KMS-11 (cell line): Measurements from ENCODE around the gene TIAM1.

ENCODE experiments used
- H2AFZ ChIP-seq: fragments of 200-600 bp; sonication (generic); 2 replicates; pipeline ENCODE4 v1.6.1; 2016; ENCODE audit warnings: antibody characterized with exemption, mixed run types, low read depth
- H3K27ac ChIP-seq: fragments of 200-600 bp; sonication (generic); 2 replicates; pipeline ENCODE4 v1.6.1; 2016; ENCODE audit warnings: mild to moderate bottlenecking, mixed run types
- H3K27me3 ChIP-seq: fragments of 200-600 bp; sonication (generic); 2 replicates; pipeline ENCODE4 v1.6.1; 2017; ENCODE audit warnings: mild to moderate bottlenecking, low read depth, mixed run types, moderate library complexity; ENCODE audit not compliant: insufficient read depth
- H3K36me3 ChIP-seq: fragments of 200-600 bp; sonication (generic); 2 replicates; pipeline ENCODE4 v1.6.1; 2017; ENCODE audit warnings: mild to moderate bottlenecking, mixed run types; ENCODE audit not compliant: insufficient read depth
- H3K4me1 ChIP-seq: fragments of 200-600 bp; sonication (generic); 2 replicates; pipeline ENCODE4 v1.6.1; 2016; ENCODE audit warnings: mild to moderate bottlenecking, low read depth, mixed run types; ENCODE audit not compliant: poor library complexity, severe bottlenecking
- H3K4me2 ChIP-seq: fragments of 200-600 bp; sonication (generic); 2 replicates; pipeline ENCODE4 v1.7.0; 2016; ENCODE audit warnings: mild to moderate bottlenecking, mixed run types
- H3K4me3 ChIP-seq: fragments of 200-600 bp; sonication (generic); IDR thresholded peaks from 2 replicates; pipeline ENCODE4 v1.6.1; 2017; ENCODE audit warnings: low read depth, low read length, mixed read lengths; ENCODE audit not compliant: insufficient read depth
- H3K79me2 ChIP-seq: fragments of 200-600 bp; sonication (generic); 2 replicates; pipeline ENCODE4 v1.6.1; 2016; ENCODE audit warnings: low read depth, mixed run types; ENCODE audit not compliant: insufficient read depth
- H3K9ac ChIP-seq: fragments of 200-600 bp; sonication (generic); 2 replicates; pipeline ENCODE4 v1.6.1; 2016; ENCODE audit warnings: mild to moderate bottlenecking, mixed run types
- H4K20me1 ChIP-seq: fragments of 200-600 bp; sonication (generic); 2 replicates; pipeline ENCODE4 v1.6.1; 2016; ENCODE audit warnings: mild to moderate bottlenecking, mixed run types; ENCODE audit not compliant: insufficient read depth
- CTCF ChIP-seq: fragments of 200-600 bp; sonication (generic); conservative IDR thresholded peaks from 2 replicates; pipeline ENCODE4 v1.6.1; 2017; ENCODE audit warnings: low read depth, mild to moderate bottlenecking, antibody characterized with exemption, low read length, moderate library complexity, mixed read lengths

The TIAM1 gene

GRCh38 chr21:31289702-31290101 is 54.4 kb downstream of the TIAM1 start:
- H4K20me1 ChIP-seq, result no peaks in the 10 kb centered on the region
- no peaks in the 10 kb centered on the region for H3K79me2 ChIP-seq
- H3K27me3 ChIP-seq, result no peaks in the 10 kb centered on the region
- no peak overlapping the region for H3K4me3 ChIP-seq
- no peak for TF ChIP-seq CTCF
- H3K36me3 ChIP-seq, result no peaks in the 10 kb centered on the region
- H3K27ac ChIP-seq, result no peak overlapping the region
- H3K9ac ChIP-seq, result no peak overlapping the region
- no peak overlapping the region for H2AFZ ChIP-seq
- H3K4me1 ChIP-seq, result no peaks in the 10 kb centered on the region
- no peak overlapping the region for H3K4me2 ChIP-seq

GRCh38 chr21:31288191-31288590 is 55.9 kb downstream of the TIAM1 start:
- H3K4me3 ChIP-seq, result no peak overlapping the region
- no peak overlapping the region for H2AFZ ChIP-seq
- H3K27ac ChIP-seq, result no peak overlapping the region
- no peak for TF ChIP-seq CTCF
- no peaks in the 10 kb centered on the region for H3K27me3 ChIP-seq
- no peaks in the 10 kb centered on the region for H3K4me1 ChIP-seq
- H3K4me2 ChIP-seq, result no peak overlapping the region
- H4K20me1 ChIP-seq, result no peaks in the 10 kb centered on the region
- H3K79me2 ChIP-seq, result no peaks in the 10 kb centered on the region
- no peak overlapping the region for H3K9ac ChIP-seq
- no peaks in the 10 kb centered on the region for H3K36me3 ChIP-seq

- Histone ChIP-seq H3K79me2 (no peaks in the 10 kb centered on the region), H3K4me3 (no peak overlapping the region), H4K20me1 (no peaks in the 10 kb centered on the region), H3K36me3 (no peaks in the 10 kb centered on the region), H3K27me3 (no peaks in the 10 kb centered on the region), H3K4me1 (no peaks in the 10 kb centered on the region), H3K27ac (no peak overlapping the region), H2AFZ (no peak overlapping the region), H3K9ac (no peak overlapping the region), H3K4me2 (no peak overlapping the region)
- TF ChIP-seq CTCF, result no peak
These were observed 56.9 kb downstream of the TIAM1 start for GRCh38 chr21:31287201-31287600.

GRCh38 chr21:31286621-31287020 is 57.4 kb downstream of the TIAM1 start:
- H3K9ac ChIP-seq, result no peak overlapping the region
- H2AFZ ChIP-seq, result no peak overlapping the region
- H3K79me2 ChIP-seq, result no peaks in the 10 kb centered on the region
- no peaks in the 10 kb centered on the region for H3K27me3 ChIP-seq
- TF ChIP-seq CTCF, result no peak
- H4K20me1 ChIP-seq, result no peaks in the 10 kb centered on the region
- no peaks in the 10 kb centered on the region for H3K4me1 ChIP-seq
- no peak overlapping the region for H3K27ac ChIP-seq
- no peaks in the 10 kb centered on the region for H3K36me3 ChIP-seq
- H3K4me2 ChIP-seq, result no peak overlapping the region
- no peak overlapping the region for H3K4me3 ChIP-seq
